H9 (cell line): ENCODE measurements around the gene STK17B. TPM values are rescaled to one million over a fixed set of nuclear protein-coding genes. Genes with fewer than 3 reads are reported as not detected.

Source experiments
- DNase-seq: peaks from one replicate; pipeline ENCODE4 v3.0.0-alpha.2; 2017
- H2AFZ ChIP-seq: one replicate; pipeline ENCODE4 v1.6.1; 2013; ENCODE audit warnings: mild to moderate bottlenecking, low read length, control low read depth, moderate library complexity
- H2AK5ac ChIP-seq: 2 replicates; pipeline ENCODE4 v1.6.1; 2013; ENCODE audit warnings: low read length, control low read depth, mixed read lengths; ENCODE audit not compliant: insufficient read length
- H2BK120ac ChIP-seq: one replicate; pipeline ENCODE4 v1.6.1; 2013; ENCODE audit warnings: low read depth, mild to moderate bottlenecking, low read length, control low read depth, inconsistent platforms; ENCODE audit not compliant: poor library complexity, severe bottlenecking
- H2BK12ac ChIP-seq: 2 replicates; pipeline ENCODE4 v1.6.1; 2013; ENCODE audit warnings: low read length, control low read depth, mixed read lengths, low read depth; ENCODE audit not compliant: insufficient read length
- H2BK15ac ChIP-seq: 2 replicates; pipeline ENCODE4 v1.6.1; 2013; ENCODE audit warnings: low read depth, low read length, control low read depth
- H2BK20ac ChIP-seq: one replicate; pipeline ENCODE4 v1.6.1; 2013; ENCODE audit warnings: low read depth, mild to moderate bottlenecking, low read length, control low read depth, inconsistent platforms; ENCODE audit not compliant: poor library complexity, severe bottlenecking
- H2BK5ac ChIP-seq: 2 replicates; pipeline ENCODE4 v1.6.1; 2013; ENCODE audit warnings: low read length, control low read depth, mixed read lengths; ENCODE audit not compliant: insufficient read length
- H3K14ac ChIP-seq: 2 replicates; pipeline ENCODE4 v1.6.1; 2013; ENCODE audit warnings: low read length, control low read depth; ENCODE audit not compliant: insufficient read depth
- H3K18ac ChIP-seq: 2 replicates; pipeline ENCODE4 v1.6.1; 2013; ENCODE audit warnings: low read depth, mild to moderate bottlenecking, mixed read lengths, low read length, control low read depth; ENCODE audit not compliant: insufficient read length
- H3K23ac ChIP-seq: 2 replicates; pipeline ENCODE4 v1.6.1; 2013; ENCODE audit warnings: low read length, control low read depth, mixed read lengths, low read depth; ENCODE audit not compliant: insufficient read length
- H3K23me2 ChIP-seq: 2 replicates; pipeline ENCODE4 v1.6.1; 2013; ENCODE audit warnings: low read depth, mild to moderate bottlenecking, mixed read lengths, low read length, control low read depth; ENCODE audit not compliant: insufficient read length, poor library complexity, severe bottlenecking
- H3K27ac ChIP-seq: 2 replicates; pipeline ENCODE4 v1.5.1; 2013; ENCODE audit warnings: low read length, control low read depth, mixed read lengths, low read depth; ENCODE audit not compliant: insufficient read length
- H3K27me3 ChIP-seq: 2 replicates; pipeline ENCODE4 v1.6.1; 2013; ENCODE audit warnings: low read length, control low read depth, inconsistent platforms; ENCODE audit not compliant: insufficient read depth
- H3K4ac ChIP-seq: 2 replicates; pipeline ENCODE4 v1.6.1; 2013; ENCODE audit warnings: low read depth, mild to moderate bottlenecking, control low read depth, inconsistent platforms, low read length, moderate library complexity
- H3K4me1 ChIP-seq: 2 replicates; pipeline ENCODE4 v1.6.1; 2013; ENCODE audit warnings: low read length, control low read depth, inconsistent platforms; ENCODE audit not compliant: insufficient read depth
- H3K4me2 ChIP-seq: 2 replicates; pipeline ENCODE4 v1.6.1; 2013; ENCODE audit warnings: low read length, control low read depth, mixed read lengths; ENCODE audit not compliant: insufficient read length, insufficient read depth
- H3K56ac ChIP-seq: 2 replicates; pipeline ENCODE4 v1.6.1; 2013; ENCODE audit warnings: low read depth, mild to moderate bottlenecking, mixed read lengths, low read length, control low read depth; ENCODE audit not compliant: insufficient read length
- H3K79me1 ChIP-seq: 2 replicates; pipeline ENCODE4 v1.6.1; 2013; ENCODE audit warnings: low read depth, mild to moderate bottlenecking, moderate library complexity, low read length, control low read depth, inconsistent platforms; ENCODE audit not compliant: insufficient read depth, poor library complexity, severe bottlenecking
- H3K79me2 ChIP-seq: 2 replicates; pipeline ENCODE4 v1.6.1; 2013; ENCODE audit warnings: low read length, control low read depth, inconsistent platforms; ENCODE audit not compliant: insufficient read depth
- H3K9ac ChIP-seq: 2 replicates; pipeline ENCODE4 v1.6.1; 2013; ENCODE audit warnings: low read length, control low read depth, mixed read lengths; ENCODE audit not compliant: insufficient read length; ENCODE audit errors: extremely low read depth
- H3K9me3 ChIP-seq: one replicate; pipeline ENCODE4 v1.6.1; 2013; ENCODE audit warnings: low read depth, low read length, inconsistent platforms; ENCODE audit not compliant: control insufficient read depth
- H3T11ph ChIP-seq: one replicate; pipeline ENCODE4 v1.6.1; 2013; ENCODE audit warnings: mild to moderate bottlenecking, low read length, control low read depth, inconsistent platforms
- H4K20me1 ChIP-seq: one replicate; pipeline ENCODE4 v1.6.1; 2013; ENCODE audit not compliant: control insufficient read depth, insufficient read length, insufficient read depth
- H4K5ac ChIP-seq: 2 replicates; pipeline ENCODE4 v1.6.1; 2013; ENCODE audit warnings: low read depth, mild to moderate bottlenecking, mixed read lengths, low read length, control low read depth; ENCODE audit not compliant: insufficient read length
- H4K8ac ChIP-seq: replicated peaks from 2 replicates; pipeline ENCODE4 v1.6.1; 2013; ENCODE audit warnings: low read length, control low read depth, mixed read lengths, low read depth; ENCODE audit not compliant: insufficient read length
- H4K91ac ChIP-seq: 2 replicates; pipeline ENCODE4 v1.6.1; 2013; ENCODE audit warnings: low read depth, mild to moderate bottlenecking, moderate library complexity, mixed read lengths, low read length, control low read depth; ENCODE audit not compliant: insufficient read length
- H3K27ac Mint-ChIP-seq, 3 experiments: 2 replicates in 2 of 3; 3 replicates in 1 of 3; pipeline ENCODE4 v1.8.0; 2020 to 2021; ENCODE audit warnings: mixed read lengths in 3 of 3, mild to moderate bottlenecking in 1 of 3, moderate library complexity in 1 of 3
- H3K27me3 Mint-ChIP-seq: 2 replicates; pipeline ENCODE4 v1.8.0; 2021; ENCODE audit warnings: low read depth, mild to moderate bottlenecking, moderate library complexity, mixed read lengths
- H3K36me3 Mint-ChIP-seq, 3 experiments: 2 replicates in 2 of 3; 3 replicates in 1 of 3; pipeline ENCODE4 v1.8.0; 2020 to 2021; ENCODE audit warnings: low read depth in 3 of 3, mixed read lengths in 3 of 3; ENCODE audit not compliant: insufficient read depth in 1 of 3
- H3K4me1 Mint-ChIP-seq, 2 experiments: 2 replicates each; pipeline ENCODE4 v1.8.0; 2020; ENCODE audit warnings: mixed read lengths in 2 of 2
- H3K4me3 Mint-ChIP-seq, 2 experiments: 2 replicates in 1 of 2; 3 replicates in 1 of 2; pipeline ENCODE4 v1.8.0; 2020 to 2021; ENCODE audit warnings: mild to moderate bottlenecking in 2 of 2, mixed read lengths in 2 of 2, moderate library complexity in 1 of 2
- H3K9me3 Mint-ChIP-seq, 2 experiments: 2 replicates in 1 of 2; 3 replicates in 1 of 2; pipeline ENCODE4 v1.8.0; 2020; ENCODE audit warnings: mild to moderate bottlenecking in 2 of 2, mixed read lengths in 2 of 2, moderate library complexity in 1 of 2
- WGBS: extraction: QIAGEN DNeasy Blood & Tissue Kit; methylation state at CpG from one replicate; pipeline ENCODE4 v1.1.7; 2013; ENCODE audit warnings: missing lambda C conversion rate, low lambda C conversion rate, mixed read lengths; ENCODE audit not compliant: insufficient read length; ENCODE audit errors: extremely low coverage; 5-methylcytosine and 5-hydroxymethylcytosine counted together
- total RNA-seq: library from RNA; stranded (reverse); gene quantifications from 2 replicates; pipeline ENCODE4 v1.2.1, GENCODE V29; 2021
- TF ChIP-seq, protein P1 (sequence below): fragments of 200-600 bp; sonication (generic); conservative IDR thresholded peaks from 3 replicates; pipeline ENCODE4 v1.8.0; 2021; ENCODE audit warnings: antibody characterized with exemption, mild to moderate bottlenecking

STK17B gene
- total RNA-seq, 1 experiment from 2014 or later, result 6.1 TPM

DNA sequence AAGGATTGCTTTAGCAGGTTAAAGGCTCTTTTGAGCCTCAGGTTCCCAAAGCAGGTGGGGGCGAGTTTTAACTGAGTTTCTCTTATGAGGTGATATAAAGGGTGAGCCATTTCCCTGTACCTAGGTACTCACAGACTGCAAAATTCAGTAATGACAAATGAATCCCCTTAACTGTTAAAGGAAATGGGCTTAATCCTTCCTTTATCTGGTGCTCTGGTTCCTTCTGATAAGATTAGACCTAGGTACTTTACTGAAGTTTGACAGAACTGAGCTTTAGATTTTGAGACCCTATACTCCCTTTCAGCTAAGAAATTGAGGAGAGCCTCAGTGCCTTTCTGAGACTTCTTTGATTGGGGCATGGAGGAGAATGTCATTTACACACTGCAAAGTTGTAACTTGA, 42.6 kb downstream of the STK17B start:
- no peak overlapping the region for H3K9ac ChIP-seq
- no peak overlapping the region for H4K91ac ChIP-seq
- H3K4me2 ChIP-seq, result no peak overlapping the region
- no CpG with 5 or more reads among the region's 1 CpG for WGBS
- H2BK20ac ChIP-seq, result no peak overlapping the region
- no peak overlapping the region for H2BK12ac ChIP-seq
- H4K8ac ChIP-seq, result no peak overlapping the region
- H2BK15ac ChIP-seq, result no peak overlapping the region
- no peak overlapping the region for H3K18ac ChIP-seq
- peaks cover 61 to 64% of the 10 kb centered on the region in 2 experiments for H3K9me3 Mint-ChIP-seq
- no peak overlapping the region for H3K27ac Mint-ChIP-seq
- TF ChIP-seq, protein P1, sequence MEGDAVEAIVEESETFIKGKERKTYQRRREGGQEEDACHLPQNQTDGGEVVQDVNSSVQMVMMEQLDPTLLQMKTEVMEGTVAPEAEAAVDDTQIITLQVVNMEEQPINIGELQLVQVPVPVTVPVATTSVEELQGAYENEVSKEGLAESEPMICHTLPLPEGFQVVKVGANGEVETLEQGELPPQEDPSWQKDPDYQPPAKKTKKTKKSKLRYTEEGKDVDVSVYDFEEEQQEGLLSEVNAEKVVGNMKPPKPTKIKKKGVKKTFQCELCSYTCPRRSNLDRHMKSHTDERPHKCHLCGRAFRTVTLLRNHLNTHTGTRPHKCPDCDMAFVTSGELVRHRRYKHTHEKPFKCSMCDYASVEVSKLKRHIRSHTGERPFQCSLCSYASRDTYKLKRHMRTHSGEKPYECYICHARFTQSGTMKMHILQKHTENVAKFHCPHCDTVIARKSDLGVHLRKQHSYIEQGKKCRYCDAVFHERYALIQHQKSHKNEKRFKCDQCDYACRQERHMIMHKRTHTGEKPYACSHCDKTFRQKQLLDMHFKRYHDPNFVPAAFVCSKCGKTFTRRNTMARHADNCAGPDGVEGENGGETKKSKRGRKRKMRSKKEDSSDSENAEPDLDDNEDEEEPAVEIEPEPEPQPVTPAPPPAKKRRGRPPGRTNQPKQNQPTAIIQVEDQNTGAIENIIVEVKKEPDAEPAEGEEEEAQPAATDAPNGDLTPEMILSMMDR, result no peak
- no peaks in the 10 kb centered on the region; the same call in 1 of the 2 replicates for H3K27me3 Mint-ChIP-seq
- H2AFZ ChIP-seq, result no peak overlapping the region
- H2AK5ac ChIP-seq, result no peak overlapping the region
- no peak overlapping the region for H3K27ac ChIP-seq
- H3K4me1 Mint-ChIP-seq, result peaks cover 6 to 10% of the 10 kb centered on the region in 2 experiments
- H3K27me3 ChIP-seq, result no peaks in the 10 kb centered on the region
- no peak overlapping the region for H3K56ac ChIP-seq
- H3K23ac ChIP-seq, result no peak overlapping the region
- H2BK5ac ChIP-seq, result no peak overlapping the region
- no peak overlapping the region for H3K14ac ChIP-seq
- no peak overlapping the region for H3K4ac ChIP-seq
- H4K20me1 ChIP-seq, result no peaks in the 10 kb centered on the region
- DNase-seq, result no peak
- H3K9me3 ChIP-seq, result peaks cover 50% of the 10 kb centered on the region
- no peaks in the 10 kb centered on the region for H3K79me1 ChIP-seq
- H3K4me3 Mint-ChIP-seq, result no peak overlapping the region
- no peaks in the 10 kb centered on the region for H3K4me1 ChIP-seq
- no peak overlapping the region for H4K5ac ChIP-seq
- peaks cover 40 to 63% (median 52%) of the 10 kb centered on the region in 3 experiments for H3K36me3 Mint-ChIP-seq
- H3T11ph ChIP-seq, result no peak overlapping the region
- H3K79me2 ChIP-seq, result no peaks in the 10 kb centered on the region
- no peak overlapping the region for H2BK120ac ChIP-seq
- no peaks in the 10 kb centered on the region for H3K23me2 ChIP-seq
